ENCODE results near the gene KIAA2012.

DNA sequence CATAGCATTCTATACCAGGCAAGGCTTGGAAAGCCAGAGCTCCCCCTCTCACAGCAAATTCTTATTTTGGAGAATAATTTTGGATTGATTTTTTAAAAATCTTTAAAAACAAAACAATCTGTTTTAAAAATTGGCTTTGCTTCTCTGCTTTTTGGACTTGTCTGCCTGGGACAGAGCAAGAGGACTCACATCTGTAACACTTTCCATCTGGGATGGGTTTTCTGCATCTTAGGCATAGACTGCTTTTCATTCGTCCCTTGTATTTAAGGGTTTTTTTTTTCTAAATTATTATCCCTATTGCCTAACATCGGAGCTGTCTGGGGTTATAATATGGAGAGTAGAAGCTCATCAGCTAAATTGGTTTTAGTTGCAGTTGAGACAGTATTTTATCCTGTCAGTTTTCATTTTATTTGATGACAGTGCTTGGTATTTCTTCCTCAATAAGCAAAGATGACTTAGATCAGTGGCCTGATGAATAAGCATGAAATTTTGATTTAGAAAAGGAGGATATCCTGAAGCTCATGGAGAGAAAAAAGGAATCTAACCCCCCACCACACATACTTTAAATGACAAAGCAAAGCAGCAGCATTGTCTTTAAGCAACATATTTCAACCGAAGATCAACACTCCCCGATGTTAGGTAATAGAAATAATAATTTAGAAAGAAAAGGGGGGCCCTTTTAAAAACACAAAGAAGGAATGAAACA is 41.7 kb upstream of the KIAA2012 start:
- TF ChIP-seq, protein P1, sequence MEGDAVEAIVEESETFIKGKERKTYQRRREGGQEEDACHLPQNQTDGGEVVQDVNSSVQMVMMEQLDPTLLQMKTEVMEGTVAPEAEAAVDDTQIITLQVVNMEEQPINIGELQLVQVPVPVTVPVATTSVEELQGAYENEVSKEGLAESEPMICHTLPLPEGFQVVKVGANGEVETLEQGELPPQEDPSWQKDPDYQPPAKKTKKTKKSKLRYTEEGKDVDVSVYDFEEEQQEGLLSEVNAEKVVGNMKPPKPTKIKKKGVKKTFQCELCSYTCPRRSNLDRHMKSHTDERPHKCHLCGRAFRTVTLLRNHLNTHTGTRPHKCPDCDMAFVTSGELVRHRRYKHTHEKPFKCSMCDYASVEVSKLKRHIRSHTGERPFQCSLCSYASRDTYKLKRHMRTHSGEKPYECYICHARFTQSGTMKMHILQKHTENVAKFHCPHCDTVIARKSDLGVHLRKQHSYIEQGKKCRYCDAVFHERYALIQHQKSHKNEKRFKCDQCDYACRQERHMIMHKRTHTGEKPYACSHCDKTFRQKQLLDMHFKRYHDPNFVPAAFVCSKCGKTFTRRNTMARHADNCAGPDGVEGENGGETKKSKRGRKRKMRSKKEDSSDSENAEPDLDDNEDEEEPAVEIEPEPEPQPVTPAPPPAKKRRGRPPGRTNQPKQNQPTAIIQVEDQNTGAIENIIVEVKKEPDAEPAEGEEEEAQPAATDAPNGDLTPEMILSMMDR (conservative IDR thresholded peaks at IDR 0.05; ENCODE audit: low read length): no peak
- TF ChIP-seq EZH2phosphoT487 (IDR thresholded peaks at IDR 0.05; ENCODE audit: borderline replicate concordance, low read depth, low read length): no peak
